Measurements from ENCODE around the gene LINGO1. TPM values are rescaled to one million over a fixed set of nuclear protein-coding genes. Genes with fewer than 3 reads are reported as not detected.

Gene LINGO1
- total RNA-seq, 2 experiments from 2014 or later: not detected

DNA sequence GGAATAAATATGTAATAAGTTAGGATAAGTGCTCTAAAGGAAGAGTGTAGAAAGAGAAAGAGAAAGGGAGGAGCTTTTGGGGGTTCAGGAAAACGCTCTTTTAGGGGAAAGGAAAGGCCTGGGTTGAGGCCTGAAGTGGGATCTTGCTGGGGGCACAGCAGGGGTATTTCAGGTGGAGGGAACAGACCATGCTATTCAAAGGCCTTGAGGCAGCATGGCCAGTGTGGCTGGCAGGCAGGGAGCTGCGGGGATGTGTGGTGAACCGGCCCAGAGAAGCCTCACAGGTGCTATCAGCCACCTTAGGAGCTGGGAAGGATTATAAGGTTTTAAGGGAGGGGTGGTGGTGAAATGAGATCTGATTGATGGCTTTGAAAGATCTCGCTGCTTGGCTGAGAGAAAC, 66.6 kb downstream of the LINGO1 start:
- Mint-ChIP-seq H3K27ac (no peak overlapping the region), H3K4me1 (ENCODE audit: low read depth) (no peaks in the 10 kb centered on the region), H3K9me3 (no peaks in the 10 kb centered on the region), H3K36me3 (ENCODE audit: low read depth) (no peaks in the 10 kb centered on the region), H3K4me3 (no peak overlapping the region), H3K27me3 (no peaks in the 10 kb centered on the region)
- POLR2A ChIA-PET: no interaction called here
- TF ChIP-seq, protein P1, sequence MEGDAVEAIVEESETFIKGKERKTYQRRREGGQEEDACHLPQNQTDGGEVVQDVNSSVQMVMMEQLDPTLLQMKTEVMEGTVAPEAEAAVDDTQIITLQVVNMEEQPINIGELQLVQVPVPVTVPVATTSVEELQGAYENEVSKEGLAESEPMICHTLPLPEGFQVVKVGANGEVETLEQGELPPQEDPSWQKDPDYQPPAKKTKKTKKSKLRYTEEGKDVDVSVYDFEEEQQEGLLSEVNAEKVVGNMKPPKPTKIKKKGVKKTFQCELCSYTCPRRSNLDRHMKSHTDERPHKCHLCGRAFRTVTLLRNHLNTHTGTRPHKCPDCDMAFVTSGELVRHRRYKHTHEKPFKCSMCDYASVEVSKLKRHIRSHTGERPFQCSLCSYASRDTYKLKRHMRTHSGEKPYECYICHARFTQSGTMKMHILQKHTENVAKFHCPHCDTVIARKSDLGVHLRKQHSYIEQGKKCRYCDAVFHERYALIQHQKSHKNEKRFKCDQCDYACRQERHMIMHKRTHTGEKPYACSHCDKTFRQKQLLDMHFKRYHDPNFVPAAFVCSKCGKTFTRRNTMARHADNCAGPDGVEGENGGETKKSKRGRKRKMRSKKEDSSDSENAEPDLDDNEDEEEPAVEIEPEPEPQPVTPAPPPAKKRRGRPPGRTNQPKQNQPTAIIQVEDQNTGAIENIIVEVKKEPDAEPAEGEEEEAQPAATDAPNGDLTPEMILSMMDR (IDR thresholded peaks at IDR 0.05): no peak
- ATAC-seq (no peak), DNase-seq (no peak)
- CTCF ChIA-PET: no interaction called here
- intact Hi-C loops (cut with micrococcal nuclease): no loop called here

DNA sequence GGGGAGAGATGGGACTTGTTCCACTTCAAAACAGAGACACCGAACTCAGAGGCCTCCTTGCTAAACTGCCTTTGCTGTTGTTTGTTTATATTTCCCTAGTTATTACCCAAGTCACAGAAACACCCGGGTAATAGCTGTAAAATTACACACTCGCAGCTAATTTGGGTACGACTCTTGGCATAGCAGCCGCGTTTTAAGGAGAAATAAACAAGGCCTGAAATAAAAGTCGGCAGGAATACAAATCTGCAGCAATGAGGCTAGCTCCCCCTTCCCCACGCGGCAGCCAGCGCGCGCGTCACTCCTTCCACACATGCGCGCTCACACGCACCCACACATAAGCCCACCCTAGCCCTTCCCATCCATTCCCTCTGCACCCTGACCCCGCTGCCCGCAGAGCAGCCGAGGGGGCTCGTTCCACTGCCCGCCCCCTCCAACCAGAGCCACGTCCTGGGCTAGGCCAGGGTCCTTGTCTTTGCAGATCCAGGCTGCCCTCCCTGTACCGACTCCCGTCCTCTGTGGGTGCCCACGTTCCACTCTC, 67.3 kb downstream of the LINGO1 start:
- POLR2A ChIA-PET: no interaction called here
- ATAC-seq: no peak
- no peaks in the 10 kb centered on the region for H3K27me3 Mint-ChIP-seq
- DNase-seq: no peak
- TF ChIP-seq, protein P1 (IDR thresholded peaks at IDR 0.05): no peak
- CTCF ChIA-PET: no interaction called here
- no peaks in the 10 kb centered on the region for H3K36me3 Mint-ChIP-seq (ENCODE audit: low read depth)
- H3K4me1 Mint-ChIP-seq (ENCODE audit: low read depth): no peaks in the 10 kb centered on the region
- no peak overlapping the region for H3K27ac Mint-ChIP-seq
- no peak overlapping the region for H3K4me3 Mint-ChIP-seq
- intact Hi-C loops (cut with micrococcal nuclease): no loop called here
- no peaks in the 10 kb centered on the region for H3K9me3 Mint-ChIP-seq

DNA sequence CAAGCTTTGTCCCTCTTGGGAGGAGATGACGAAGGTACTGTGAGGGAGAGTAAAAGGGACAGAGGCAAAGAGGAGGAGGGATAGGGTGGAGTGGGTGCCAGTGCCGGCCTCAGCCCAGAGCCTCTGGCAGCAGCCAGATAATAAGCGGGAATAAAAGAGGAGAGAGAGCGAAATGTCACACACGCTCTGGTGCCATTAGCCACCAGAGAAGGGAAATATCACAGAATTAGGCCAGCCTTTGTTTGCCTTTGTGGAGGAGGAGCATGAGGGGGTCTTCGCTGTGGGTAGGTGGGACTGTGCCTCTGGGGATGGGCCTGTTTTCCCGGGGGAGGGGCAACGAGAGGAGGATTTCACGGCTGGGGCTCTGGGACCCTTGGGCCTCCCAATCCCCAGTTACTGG, 67.8 kb downstream of the LINGO1 start:
- Mint-ChIP-seq H3K36me3 (ENCODE audit: low read depth) (no peaks in the 10 kb centered on the region), H3K27ac (no peak overlapping the region), H3K27me3 (no peaks in the 10 kb centered on the region), H3K4me1 (ENCODE audit: low read depth) (no peaks in the 10 kb centered on the region), H3K9me3 (no peaks in the 10 kb centered on the region), H3K4me3 (no peak overlapping the region)
- ATAC-seq (no peak), DNase-seq (no peak)
- TF ChIP-seq, protein P1 (IDR thresholded peaks at IDR 0.05): no peak
- CTCF ChIA-PET: interaction anchor here (1.2 kb wide), 1 partner anchor 21 kb away, joined by 3 read pairs; no protein-coding TSS in a partner anchor
- intact Hi-C loops (cut with micrococcal nuclease): no loop called here
- POLR2A ChIA-PET: no interaction called here

DNA sequence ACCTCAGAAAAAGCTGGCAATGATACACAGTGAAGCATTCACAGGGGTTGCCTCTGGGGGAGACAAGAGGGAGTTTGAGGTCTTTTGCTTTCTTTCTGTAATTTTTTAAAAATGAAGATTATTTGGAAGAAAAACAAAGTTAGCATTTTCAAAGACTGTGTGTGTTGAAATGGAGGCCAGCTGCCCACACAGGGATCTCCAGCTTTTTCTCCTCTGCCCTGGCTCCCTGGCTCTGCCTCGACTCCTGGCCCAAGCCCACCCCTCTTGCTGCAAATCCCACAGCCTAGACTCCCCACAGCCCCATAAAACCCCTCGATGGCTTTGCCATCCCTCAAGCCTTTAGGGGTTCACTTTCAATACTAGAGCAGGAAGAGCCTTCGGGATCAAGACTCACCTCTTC, 68.4 kb downstream of the LINGO1 start:
- no peaks in the 10 kb centered on the region for H3K4me1 Mint-ChIP-seq (ENCODE audit: low read depth)
- H3K27me3 Mint-ChIP-seq: no peaks in the 10 kb centered on the region
- ChIA-PET CTCF (interaction anchor here (1.2 to 1.6 kb wide), 2 partner anchors 20 to 21 kb away, joined by 3 to 5 read pairs; no protein-coding TSS in a partner anchor), POLR2A (no interaction called here)
- ATAC-seq (no peak), DNase-seq (no peak)
- intact Hi-C loops (cut with micrococcal nuclease): no loop called here
- TF ChIP-seq, protein P1 (IDR thresholded peaks at IDR 0.05): no peak
- H3K4me3 Mint-ChIP-seq: no peak overlapping the region
- H3K27ac Mint-ChIP-seq: no peak overlapping the region
- H3K9me3 Mint-ChIP-seq: no peaks in the 10 kb centered on the region
- H3K36me3 Mint-ChIP-seq (ENCODE audit: low read depth): no peaks in the 10 kb centered on the region

DNA sequence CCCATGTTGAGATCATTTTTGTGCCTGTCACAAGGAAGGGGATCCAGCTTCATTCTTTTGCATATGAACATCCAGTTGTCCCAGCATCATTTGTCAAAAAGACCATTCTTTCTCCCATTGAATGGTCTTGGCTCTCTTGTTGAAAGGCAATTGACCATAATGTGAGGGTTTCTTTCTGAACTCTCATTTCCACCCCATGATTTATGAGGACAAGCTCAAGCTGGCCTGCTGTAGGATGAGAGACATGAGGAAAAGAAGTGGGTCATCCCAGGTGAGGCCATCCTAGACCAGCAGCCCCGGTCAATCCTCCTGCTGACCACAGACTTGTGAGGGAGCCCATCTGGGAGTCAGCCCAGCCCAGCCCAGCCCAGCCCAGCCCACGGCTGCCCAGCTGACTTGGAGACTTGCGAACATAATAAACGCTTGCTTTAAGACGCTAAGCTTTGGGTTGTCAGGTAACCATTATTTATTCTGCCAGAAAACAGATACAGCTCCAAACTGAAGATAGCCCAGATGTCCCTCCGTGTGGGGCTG, 69.0 kb downstream of the LINGO1 start:
- ChIA-PET POLR2A (no interaction called here), CTCF (interaction anchor here (1.2 to 1.6 kb wide), 2 partner anchors 20 to 21 kb away, joined by 3 to 5 read pairs; no protein-coding TSS in a partner anchor)
- H3K9me3 Mint-ChIP-seq: no peaks in the 10 kb centered on the region
- no peaks in the 10 kb centered on the region for H3K36me3 Mint-ChIP-seq (ENCODE audit: low read depth)
- no peak for DNase-seq
- H3K4me3 Mint-ChIP-seq: no peak overlapping the region
- H3K27ac Mint-ChIP-seq: no peak overlapping the region
- no peaks in the 10 kb centered on the region for H3K27me3 Mint-ChIP-seq
- TF ChIP-seq, protein P1 (IDR thresholded peaks at IDR 0.05): no peak
- no peaks in the 10 kb centered on the region for H3K4me1 Mint-ChIP-seq (ENCODE audit: low read depth)
- ATAC-seq: no peak
- intact Hi-C loops (cut with micrococcal nuclease): no loop called here

Other genes starting within 250 kb of the LINGO1 start
- 10 to 100 TPM; 32.1 to 36.1 TPM for gene PEAK1, start 212.8 kb downstream of the LINGO1 start, total RNA-seq
- 10 to 100 TPM; 44.4 to 44.9 TPM for gene HMG20A, start 212.0 kb downstream of the LINGO1 start, total RNA-seq

Measured in activated CD8-positive, alpha-beta T cell treated with anti-CD3 and anti-CD28 coated beads for 36 hours (primary cell).